ENCODE measurements around the gene HBG2. TPM values are rescaled to one million over a fixed set of nuclear protein-coding genes. Genes with fewer than 3 reads are reported as not detected.

Gene HBG2
- total and polyA plus RNA-seq, 2 of the 4 experiments (the other 2 are of a cell fraction), result 0.54 TPM; not detected in 1

GRCh38 chr11:5280582-5281102, 26.1 kb upstream of the HBG2 start:
- H3K4me2 ChIP-seq (ENCODE audit: low read depth, low read length), result no peak overlapping the region
- peak overlapping the region; percentile 85; the same call in 1 of the 2 replicates for H3K27ac ChIP-seq (ENCODE audit: insufficient read depth, low read length)
- peak overlapping the region; percentile 90; the same call in 1 of the 2 replicates for H3K14ac ChIP-seq (replicated peaks; ENCODE audit: low read depth, low read length)
- POLR2A ChIA-PET (ENCODE audit: unreplicated experiment), result interaction anchor here (0.6 kb wide), 1 partner anchor 84 kb away, joined by 4 read pairs; no protein-coding TSS in a partner anchor
- intact Hi-C loops (cut with micrococcal nuclease) (no loop called here), in situ Hi-C loops (cut with MboI; ENCODE audit: low sequenced_read_pairs) (loop anchor here (10.0 kb wide), 1 partner anchor 84 kb away; no protein-coding TSS in a partner anchor), dilution Hi-C loops (cut with HindIII; ENCODE audit: low sequenced_read_pairs, unreplicated experiment) (no loop called here)
- peak overlapping the region; percentile 54; the same call in 1 of the 2 replicates for H3K56ac ChIP-seq (ENCODE audit: extremely low read depth, insufficient read depth, low read length)
- peak overlapping the region; percentile 82 for H3K4ac ChIP-seq (ENCODE audit: low read depth, low read length)
- H3K27me3 ChIP-seq (ENCODE audit: control insufficient read depth, insufficient read depth, low read length), result no peaks in the 10 kb centered on the region
- H3K79me1 ChIP-seq (ENCODE audit: low read depth in 1 of 2, low read length in 2 of 2), result no peaks in the 10 kb centered on the region
- WGBS, 2 experiments (ENCODE audit: extremely low coverage in 2 of 2, insufficient read length in 1 of 2), result 8% methylated on average over 2 of the region's 3 CpGs; no CpG with 5 or more reads in 1 of the 2 experiments
- H3K18ac ChIP-seq (ENCODE audit: low read depth, low read length), result no peak overlapping the region
- H4K5ac ChIP-seq (ENCODE audit: low read depth, low read length), result no peak overlapping the region; the same call in 1 of the 2 replicates
- H3K23ac ChIP-seq (ENCODE audit: low read depth, low read length), result no peak overlapping the region
- BruUV-seq (replicated peaks), result no TSS peak
- 0 out of 3 replicates have a peak overlapping the region, but pooled peaks have one; percentile 9 for H2BK15ac ChIP-seq (ENCODE audit: low read depth, low read length)
- no peak overlapping the region for H2AK9ac ChIP-seq (replicated peaks; ENCODE audit: low read depth, low read length, poor library complexity)
- H2BK120ac ChIP-seq (ENCODE audit: low read depth, low read length), result peak overlapping the region; percentile 98
- no peak overlapping the region for H2AK5ac ChIP-seq (ENCODE audit: low read depth, low read length)
- no peak overlapping the region for H3K4me3 ChIP-seq (ENCODE audit: insufficient read depth, low read depth, low read length)
- no peaks in the 10 kb centered on the region for H4K20me1 ChIP-seq (ENCODE audit: insufficient read depth, low read length)
- H4K91ac ChIP-seq (ENCODE audit: insufficient read depth, low read depth, low read length), result peak overlapping the region; percentile 96; the same call in 1 of the 2 replicates
- peak overlapping the region; percentile 99; the same call in 1 of the 2 replicates for H2BK20ac ChIP-seq (ENCODE audit: low read depth, low read length)
- DNase-seq (peak; percentile 100), ATAC-seq (ENCODE audit: low read depth) (peak; percentile 99)
- H4K8ac ChIP-seq (ENCODE audit: low read depth in 2 of 2, low read length in 2 of 2), result peak overlapping the region; percentile 67 to 97; a peak in 1 of 4 replicates
- peaks cover 7% of the 10 kb centered on the region; the same call in 1 of the 2 replicates for H3K9me1 ChIP-seq (ENCODE audit: insufficient read depth, low read length)
- H3K9ac ChIP-seq (ENCODE audit: low read depth, low read length), result no peak overlapping the region
- H2AFZ ChIP-seq (replicated peaks; ENCODE audit: low read length, poor library complexity), result peak overlapping the region; percentile 47
- H3K4me1 ChIP-seq (ENCODE audit: control insufficient read depth, insufficient read depth, low read length), result peaks cover 14% of the 10 kb centered on the region
- H2BK5ac ChIP-seq (ENCODE audit: low read depth, low read length, poor library complexity, severe bottlenecking), result peak overlapping the region; percentile 94
- H3K9me3 ChIP-seq (ENCODE audit: control insufficient read depth, insufficient read depth, low read length), result no peaks in the 10 kb centered on the region
- CTCF ChIA-PET, result interaction anchor here (1.1 to 1.3 kb wide), 2 partner anchors 11 to 13 kb away, joined by 3 read pairs; no protein-coding TSS in a partner anchor
- H3K36me3 ChIP-seq (ENCODE audit: control insufficient read depth, insufficient read depth, low read length), result no peaks in the 10 kb centered on the region
- TF ChIP-seq CEBPB (IDR thresholded peaks at IDR 0.05; ENCODE audit: low read depth, low read length) (0 out of 2 replicates have a peak, but pooled peaks have one; percentile 51), FOS (IDR thresholded peaks at IDR 0.05; ENCODE audit: low read depth, low read length) (peak; percentile 100), NFE2L2 (IDR thresholded peaks at IDR 0.05; ENCODE audit: low read depth, low read length) (peak; percentile 100), MAFK (IDR thresholded peaks at IDR 0.05; ENCODE audit: low read depth, low read length) (peak; percentile 92), SMC3 (IDR thresholded peaks at IDR 0.05; ENCODE audit: low read depth, low read length) (peak; percentile 14; the same call in 1 of the 2 replicates), RCOR1 (IDR thresholded peaks at IDR 0.05; ENCODE audit: insufficient replicate concordance, low read length) (peak; percentile 95), RFX5 (IDR thresholded peaks at IDR 0.05; ENCODE audit: low read depth, low read length) (no peak), RAD21 (IDR thresholded peaks at IDR 0.05; ENCODE audit: low read length) (no peak), CTCF (conservative IDR thresholded peaks at IDR 0.05; ENCODE audit: low read depth, low read length) (no peak), ELK1 (IDR thresholded peaks at IDR 0.05; ENCODE audit: borderline replicate concordance, low read depth, low read length) (no peak), BHLHE40 (IDR thresholded peaks at IDR 0.05; ENCODE audit: low read depth, low read length) (peak; percentile 82), POLR2A (IDR thresholded peaks at IDR 0.05; ENCODE audit: low read depth, low read length) (no peak), CHD1 (IDR thresholded peaks at IDR 0.05; ENCODE audit: low read depth, low read length) (no peak), MXI1 (IDR thresholded peaks at IDR 0.05; ENCODE audit: borderline replicate concordance, low read depth, low read length) (no peak), USF2 (IDR thresholded peaks at IDR 0.05; ENCODE audit: low read depth, low read length) (peak; percentile 67)

Data from IMR-90 (cell line).